PC-3 (cell line): ENCODE data around the gene NEURL3. TPM values are rescaled to one million over a fixed set of nuclear protein-coding genes. Genes with fewer than 3 reads are reported as not detected.

Experiments used
- ATAC-seq: fragments of 200-7000 bp; cut with Tn5 transposase; 2 replicates; pipeline ENCODE4 v1.9.1; 2020; ENCODE audit warnings: mild to moderate bottlenecking, moderate library complexity
- BruUV-seq: library from RNA; stranded (reverse); fragments of 400-500 nt; replicated peaks from 2 replicates; lab custom pipeline; 2021; lab: Mats Ljungman, UMichigan
- CTCF ChIA-PET: fragments of 300-600 bp; sonication (Branson Sonifier 250); formaldehyde crosslinking; loops from one replicate; lab custom pipeline; 2022; ENCODE audit warnings: antibody characterized with exemption; lab: Charles Lee
- POLR2A ChIA-PET: fragments of 300-600 bp; sonication (Branson Sonifier 250); formaldehyde crosslinking; loops from one replicate; lab custom pipeline; 2022; ENCODE audit warnings: antibody characterized with exemption; ENCODE audit not compliant: unreplicated experiment; lab: Charles Lee
- DNase-seq: peaks from one replicate; pipeline ENCODE4 v3.0.0-alpha.2; 2015
- H2AFZ ChIP-seq: fragments of 300-600 bp; sonication (generic); 2 replicates; pipeline ENCODE4 v1.6.0; 2016; ENCODE audit warnings: antibody characterized with exemption, low read length
- H3F3A ChIP-seq: fragments of 300-600 bp; sonication (generic); one replicate; pipeline ENCODE4 v1.6.0; 2017; ENCODE audit warnings: antibody characterized with exemption, low read length, control low read depth, mild to moderate bottlenecking; ENCODE audit not compliant: unreplicated experiment
- H3K27ac ChIP-seq: fragments of 300-600 bp; sonication (generic); 2 replicates; pipeline ENCODE4 v1.5.1; 2016; ENCODE audit warnings: mild to moderate bottlenecking, low read length
- H3K27me3 ChIP-seq: fragments of 300-600 bp; sonication (generic); 2 replicates; pipeline ENCODE4 v1.6.1; 2016; ENCODE audit warnings: low read length, mixed read lengths
- H3K36me3 ChIP-seq: fragments of 300-600 bp; sonication (generic); 2 replicates; pipeline ENCODE4 v1.6.1; 2016; ENCODE audit warnings: low read depth, mixed run types, low read length, mixed read lengths
- H3K4me1 ChIP-seq: fragments of 300-600 bp; sonication (generic); 2 replicates; pipeline ENCODE4 v1.5.1; 2016; ENCODE audit warnings: low read length; ENCODE audit not compliant: insufficient read depth
- H3K4me2 ChIP-seq: fragments of 300-600 bp; sonication (generic); 2 replicates; pipeline ENCODE4 v1.6.0; 2016; ENCODE audit warnings: low read length
- H3K4me3 ChIP-seq: fragments of 300-600 bp; sonication (generic); 2 replicates; pipeline ENCODE4 v1.5.1; 2016; ENCODE audit warnings: mild to moderate bottlenecking, low read length, mixed read lengths
- H3K79me2 ChIP-seq: fragments of 300-600 bp; sonication (generic); 2 replicates; pipeline ENCODE4 v1.6.1; 2017; ENCODE audit warnings: low read length, mixed read lengths
- H3K9ac ChIP-seq: fragments of 300-600 bp; sonication (generic); 2 replicates; pipeline ENCODE4 v1.6.0; 2016; ENCODE audit warnings: mild to moderate bottlenecking, low read length
- H3K9me2 ChIP-seq: fragments of 300-600 bp; sonication (generic); replicated peaks from 2 replicates; pipeline ENCODE4 v1.6.1; 2016; ENCODE audit warnings: mixed run types, low read length, mixed read lengths
- H3K9me3 ChIP-seq: fragments of 300-600 bp; sonication (generic); 2 replicates; pipeline ENCODE4 v1.6.1; 2016; ENCODE audit warnings: low read length, mixed read lengths
- H4K20me1 ChIP-seq: fragments of 300-600 bp; sonication (generic); 2 replicates; pipeline ENCODE4 v1.6.1; 2016; ENCODE audit warnings: low read length, mixed read lengths
- EZH2 ChIP-seq: fragments of 300-600 bp; sonication (generic); IDR thresholded peaks from one replicate; pipeline ENCODE4 v1.6.1; 2017; ENCODE audit warnings: antibody characterized with exemption, mild to moderate bottlenecking, low read length; ENCODE audit not compliant: unreplicated experiment
- EZH2phosphoT487 ChIP-seq: fragments of 300-600 bp; sonication (generic); IDR thresholded peaks from 2 replicates; pipeline ENCODE4 v1.6.1; 2018; ENCODE audit warnings: mild to moderate bottlenecking, antibody characterized with exemption, low read length, borderline replicate concordance
- intact Hi-C: fragments of 100-400 bp; cut with micrococcal nuclease; formaldehyde crosslinking; loops from 2 replicates; pipeline ENCODE4 v1.9.0; 2023
- total RNA-seq: library from RNA; depleted of rRNA; stranded (reverse); fragments of >200 nt; gene quantifications from 2 replicates; pipeline ENCODE4 v1.2.3, GENCODE V29; 2014
- TF ChIP-seq, protein P1 (sequence below): fragments of 300-600 bp; sonication (generic); conservative IDR thresholded peaks from 2 replicates; pipeline ENCODE4 v1.5.1; 2017; ENCODE audit warnings: antibody characterized with exemption, low read depth, mild to moderate bottlenecking, low read length

NEURL3 gene
- total RNA-seq, 1 experiment from 2014 or later, result 0.18 TPM

GRCh38 chr2:96498021-96498431 is 7.1 kb downstream of the NEURL3 start:
- intact Hi-C loops, result loop anchor here (1.0 kb wide), 1 partner anchor 9 kb away; no protein-coding TSS in a partner anchor
- no peaks in the 10 kb centered on the region for H3K79me2 ChIP-seq
- ATAC-seq, result no peak
- ChIA-PET CTCF (no interaction called here), POLR2A (no interaction called here)
- no peaks in the 10 kb centered on the region for H4K20me1 ChIP-seq
- no peaks in the 10 kb centered on the region for H3K9me3 ChIP-seq
- no peaks in the 10 kb centered on the region for H3K36me3 ChIP-seq
- no peak overlapping the region for H3K27ac ChIP-seq
- H3F3A ChIP-seq, result no peaks in the 10 kb centered on the region
- DNase-seq, result no peak
- H3K4me2 ChIP-seq, result no peak overlapping the region
- peaks cover 3% of the 10 kb centered on the region; the same call in 1 of the 2 replicates for H3K4me1 ChIP-seq
- no TSS peak for BruUV-seq
- H3K27me3 ChIP-seq, result no peaks in the 10 kb centered on the region
- H3K4me3 ChIP-seq, result no peak overlapping the region
- no peak overlapping the region for H2AFZ ChIP-seq
- no peak overlapping the region for H3K9ac ChIP-seq
- H3K9me2 ChIP-seq, result no peaks in the 10 kb centered on the region
- TF ChIP-seq EZH2 (no peak), EZH2phosphoT487 (no peak)
- TF ChIP-seq, protein P1, sequence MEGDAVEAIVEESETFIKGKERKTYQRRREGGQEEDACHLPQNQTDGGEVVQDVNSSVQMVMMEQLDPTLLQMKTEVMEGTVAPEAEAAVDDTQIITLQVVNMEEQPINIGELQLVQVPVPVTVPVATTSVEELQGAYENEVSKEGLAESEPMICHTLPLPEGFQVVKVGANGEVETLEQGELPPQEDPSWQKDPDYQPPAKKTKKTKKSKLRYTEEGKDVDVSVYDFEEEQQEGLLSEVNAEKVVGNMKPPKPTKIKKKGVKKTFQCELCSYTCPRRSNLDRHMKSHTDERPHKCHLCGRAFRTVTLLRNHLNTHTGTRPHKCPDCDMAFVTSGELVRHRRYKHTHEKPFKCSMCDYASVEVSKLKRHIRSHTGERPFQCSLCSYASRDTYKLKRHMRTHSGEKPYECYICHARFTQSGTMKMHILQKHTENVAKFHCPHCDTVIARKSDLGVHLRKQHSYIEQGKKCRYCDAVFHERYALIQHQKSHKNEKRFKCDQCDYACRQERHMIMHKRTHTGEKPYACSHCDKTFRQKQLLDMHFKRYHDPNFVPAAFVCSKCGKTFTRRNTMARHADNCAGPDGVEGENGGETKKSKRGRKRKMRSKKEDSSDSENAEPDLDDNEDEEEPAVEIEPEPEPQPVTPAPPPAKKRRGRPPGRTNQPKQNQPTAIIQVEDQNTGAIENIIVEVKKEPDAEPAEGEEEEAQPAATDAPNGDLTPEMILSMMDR, result no peak

- H3K27me3 ChIP-seq, result no peaks in the 10 kb centered on the region
- DNase-seq, result no peak
- no peak overlapping the region for H2AFZ ChIP-seq
- H3K4me1 ChIP-seq, result peaks cover 6% of the 10 kb centered on the region; the same call in 1 of the 2 replicates
- no peaks in the 10 kb centered on the region for H3F3A ChIP-seq
- no peaks in the 10 kb centered on the region for H3K9me2 ChIP-seq
- ChIA-PET POLR2A (no interaction called here), CTCF (interaction anchor here (0.6 kb wide), 1 partner anchor 87 kb away, joined by 3 read pairs; no protein-coding TSS in a partner anchor)
- H3K4me2 ChIP-seq, result no peak overlapping the region
- intact Hi-C loops, result no loop called here
- H3K79me2 ChIP-seq, result no peaks in the 10 kb centered on the region
- no peak overlapping the region for H3K9ac ChIP-seq
- no peaks in the 10 kb centered on the region for H3K9me3 ChIP-seq
- TF ChIP-seq EZH2phosphoT487 (no peak), EZH2 (no peak)
- TF ChIP-seq, protein P1, result no peak
- no peaks in the 10 kb centered on the region for H4K20me1 ChIP-seq
- H3K27ac ChIP-seq, result no peak overlapping the region
- BruUV-seq, result no TSS peak
- H3K36me3 ChIP-seq, result no peaks in the 10 kb centered on the region
- no peak for ATAC-seq
- no peak overlapping the region for H3K4me3 ChIP-seq
Measured at GRCh38 chr2:96495982-96496629, 9.1 kb downstream of the NEURL3 start.

- Histone ChIP-seq H3K9me2 (no peaks in the 10 kb centered on the region), H3K9me3 (no peaks in the 10 kb centered on the region), H4K20me1 (no peaks in the 10 kb centered on the region), H2AFZ (no peak overlapping the region), H3K27ac (no peak overlapping the region), H3K36me3 (no peaks in the 10 kb centered on the region), H3K79me2 (no peaks in the 10 kb centered on the region), H3K4me2 (no peak overlapping the region), H3K4me3 (no peak overlapping the region), H3K9ac (no peak overlapping the region), H3K27me3 (no peaks in the 10 kb centered on the region), H3F3A (no peaks in the 10 kb centered on the region), H3K4me1 (peaks cover 6% of the 10 kb centered on the region; the same call in 1 of the 2 replicates)
- CTCF ChIA-PET, result no interaction called here
- ATAC-seq (no peak), DNase-seq (no peak)
- intact Hi-C loops, result no loop called here
- POLR2A ChIA-PET, result no interaction called here
- TF ChIP-seq, protein P1, result no peak
- TF ChIP-seq EZH2 (no peak), EZH2phosphoT487 (no peak)
- no TSS peak for BruUV-seq
Measured at GRCh38 chr2:96494188-96494587, 11.0 kb downstream of the NEURL3 start.
